Liver (tissue), 3 donors: ENCODE measurements around the gene STEAP3.

Experiments
- FOXA1 ChIP-seq: IDR thresholded peaks from 2 replicates; pipeline ENCODE4 v1.6.1; 2016; ENCODE audit warnings: antibody characterized with exemption
- JUND ChIP-seq, 2 donors: IDR thresholded peaks; 2 replicates each; pipeline ENCODE4 v1.6.1; 2016; ENCODE audit warnings: antibody characterized with exemption in 2 of 2
- RAD21 ChIP-seq, 2 donors: IDR thresholded peaks; 2 replicates each; pipeline ENCODE4 v1.6.1; 2016; ENCODE audit warnings: antibody characterized with exemption in 2 of 2, mild to moderate bottlenecking in 2 of 2
- TAF1 ChIP-seq: conservative IDR thresholded peaks from 2 replicates; pipeline ENCODE4 v1.6.1; 2016; ENCODE audit warnings: antibody characterized with exemption, mild to moderate bottlenecking
- TF ChIP-seq, protein P1 (sequence below): fragments of 150-350 bp; IDR thresholded peaks from 2 replicates; pipeline ENCODE4 v1.5.1; 2017; ENCODE audit warnings: improper control_type of control experiment, low read depth, low read length; ENCODE audit not compliant: missing input control
- TF ChIP-seq, protein P2 (sequence below): IDR thresholded peaks from 2 replicates; pipeline ENCODE4 v1.6.1; 2016; ENCODE audit warnings: antibody characterized with exemption
- TF ChIP-seq, protein P3 (sequence below): IDR thresholded peaks from 2 replicates; pipeline ENCODE4 v1.6.1; 2016; ENCODE audit warnings: antibody characterized with exemption, mild to moderate bottlenecking
- TF ChIP-seq, protein P4 (sequence below): IDR thresholded peaks from 2 replicates; pipeline ENCODE4 v1.6.1; 2016; ENCODE audit warnings: antibody characterized with exemption
- donor health status: healthy.
- donor health status: healthy.

DNA sequence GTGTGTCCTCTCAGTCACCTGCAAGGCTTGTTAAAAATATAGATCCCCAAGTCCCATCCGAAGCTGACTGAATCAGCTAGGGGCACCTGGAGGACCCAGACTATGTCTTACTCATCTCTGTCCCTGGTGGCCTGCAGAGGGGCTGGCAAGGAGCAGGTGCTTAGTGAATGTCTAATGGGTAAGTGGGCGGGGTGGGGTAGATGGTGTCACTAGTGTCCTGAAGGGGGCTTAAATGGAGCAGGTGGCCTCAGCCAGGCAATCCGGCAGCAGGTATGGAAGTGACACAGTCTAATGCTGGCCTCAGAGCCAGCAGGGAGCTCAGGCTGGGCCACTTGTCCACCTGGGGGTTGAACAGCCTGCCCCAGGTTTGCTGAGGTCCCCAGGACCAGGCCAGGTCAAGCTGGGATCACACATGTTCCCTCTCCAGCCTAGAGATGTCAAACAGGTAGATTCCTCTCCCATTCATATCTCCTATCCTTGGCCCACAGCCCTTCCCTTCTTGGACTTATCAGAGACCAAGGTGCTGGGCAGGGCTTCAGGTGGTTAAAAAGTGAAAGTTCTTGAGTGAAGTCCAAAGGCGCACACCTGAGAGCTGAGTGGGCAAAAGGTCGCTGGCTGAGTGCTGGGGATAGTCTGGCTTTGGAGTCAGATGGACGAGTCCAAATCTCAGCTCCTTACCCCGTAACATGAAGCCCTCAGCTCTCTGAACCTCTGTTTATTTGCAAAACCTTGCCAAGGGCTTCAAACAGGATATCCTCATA lies 1.7 kb downstream of the STEAP3 start:
- TF ChIP-seq JUND (IDR thresholded peaks at IDR 0.05) (no peak), TAF1 (no peak), FOXA1 (no peak), RAD21 (IDR thresholded peaks at IDR 0.05) (no peak)
- TF ChIP-seq, protein P1, sequence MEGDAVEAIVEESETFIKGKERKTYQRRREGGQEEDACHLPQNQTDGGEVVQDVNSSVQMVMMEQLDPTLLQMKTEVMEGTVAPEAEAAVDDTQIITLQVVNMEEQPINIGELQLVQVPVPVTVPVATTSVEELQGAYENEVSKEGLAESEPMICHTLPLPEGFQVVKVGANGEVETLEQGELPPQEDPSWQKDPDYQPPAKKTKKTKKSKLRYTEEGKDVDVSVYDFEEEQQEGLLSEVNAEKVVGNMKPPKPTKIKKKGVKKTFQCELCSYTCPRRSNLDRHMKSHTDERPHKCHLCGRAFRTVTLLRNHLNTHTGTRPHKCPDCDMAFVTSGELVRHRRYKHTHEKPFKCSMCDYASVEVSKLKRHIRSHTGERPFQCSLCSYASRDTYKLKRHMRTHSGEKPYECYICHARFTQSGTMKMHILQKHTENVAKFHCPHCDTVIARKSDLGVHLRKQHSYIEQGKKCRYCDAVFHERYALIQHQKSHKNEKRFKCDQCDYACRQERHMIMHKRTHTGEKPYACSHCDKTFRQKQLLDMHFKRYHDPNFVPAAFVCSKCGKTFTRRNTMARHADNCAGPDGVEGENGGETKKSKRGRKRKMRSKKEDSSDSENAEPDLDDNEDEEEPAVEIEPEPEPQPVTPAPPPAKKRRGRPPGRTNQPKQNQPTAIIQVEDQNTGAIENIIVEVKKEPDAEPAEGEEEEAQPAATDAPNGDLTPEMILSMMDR = no peak
- TF ChIP-seq, protein P2, sequence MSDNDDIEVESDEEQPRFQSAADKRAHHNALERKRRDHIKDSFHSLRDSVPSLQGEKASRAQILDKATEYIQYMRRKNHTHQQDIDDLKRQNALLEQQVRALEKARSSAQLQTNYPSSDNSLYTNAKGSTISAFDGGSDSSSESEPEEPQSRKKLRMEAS = no peak
- TF ChIP-seq, protein P3, sequence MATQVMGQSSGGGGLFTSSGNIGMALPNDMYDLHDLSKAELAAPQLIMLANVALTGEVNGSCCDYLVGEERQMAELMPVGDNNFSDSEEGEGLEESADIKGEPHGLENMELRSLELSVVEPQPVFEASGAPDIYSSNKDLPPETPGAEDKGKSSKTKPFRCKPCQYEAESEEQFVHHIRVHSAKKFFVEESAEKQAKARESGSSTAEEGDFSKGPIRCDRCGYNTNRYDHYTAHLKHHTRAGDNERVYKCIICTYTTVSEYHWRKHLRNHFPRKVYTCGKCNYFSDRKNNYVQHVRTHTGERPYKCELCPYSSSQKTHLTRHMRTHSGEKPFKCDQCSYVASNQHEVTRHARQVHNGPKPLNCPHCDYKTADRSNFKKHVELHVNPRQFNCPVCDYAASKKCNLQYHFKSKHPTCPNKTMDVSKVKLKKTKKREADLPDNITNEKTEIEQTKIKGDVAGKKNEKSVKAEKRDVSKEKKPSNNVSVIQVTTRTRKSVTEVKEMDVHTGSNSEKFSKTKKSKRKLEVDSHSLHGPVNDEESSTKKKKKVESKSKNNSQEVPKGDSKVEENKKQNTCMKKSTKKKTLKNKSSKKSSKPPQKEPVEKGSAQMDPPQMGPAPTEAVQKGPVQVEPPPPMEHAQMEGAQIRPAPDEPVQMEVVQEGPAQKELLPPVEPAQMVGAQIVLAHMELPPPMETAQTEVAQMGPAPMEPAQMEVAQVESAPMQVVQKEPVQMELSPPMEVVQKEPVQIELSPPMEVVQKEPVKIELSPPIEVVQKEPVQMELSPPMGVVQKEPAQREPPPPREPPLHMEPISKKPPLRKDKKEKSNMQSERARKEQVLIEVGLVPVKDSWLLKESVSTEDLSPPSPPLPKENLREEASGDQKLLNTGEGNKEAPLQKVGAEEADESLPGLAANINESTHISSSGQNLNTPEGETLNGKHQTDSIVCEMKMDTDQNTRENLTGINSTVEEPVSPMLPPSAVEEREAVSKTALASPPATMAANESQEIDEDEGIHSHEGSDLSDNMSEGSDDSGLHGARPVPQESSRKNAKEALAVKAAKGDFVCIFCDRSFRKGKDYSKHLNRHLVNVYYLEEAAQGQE = no peak
- TF ChIP-seq, protein P4, sequence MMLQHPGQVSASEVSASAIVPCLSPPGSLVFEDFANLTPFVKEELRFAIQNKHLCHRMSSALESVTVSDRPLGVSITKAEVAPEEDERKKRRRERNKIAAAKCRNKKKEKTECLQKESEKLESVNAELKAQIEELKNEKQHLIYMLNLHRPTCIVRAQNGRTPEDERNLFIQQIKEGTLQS = no peak
